ENCODE data around the gene TIMP3.

GRCh38 chr22:32858957-32859356 lies 57.5 kb downstream of the TIMP3 start:
- no peak for TF ChIP-seq CTCF (conservative IDR thresholded peaks at IDR 0.05 in 1 of 2, IDR thresholded peaks at IDR 0.05 in 1 of 2; ENCODE audit: low read depth in 1 of 2, low read length in 2 of 2)
- TF ChIP-seq EZH2 (IDR thresholded peaks at IDR 0.05; ENCODE audit: low read length, missing control alignments) = no peak
